ENCODE measurements around the gene HMGXB4.

Gene HMGXB4

DNA sequence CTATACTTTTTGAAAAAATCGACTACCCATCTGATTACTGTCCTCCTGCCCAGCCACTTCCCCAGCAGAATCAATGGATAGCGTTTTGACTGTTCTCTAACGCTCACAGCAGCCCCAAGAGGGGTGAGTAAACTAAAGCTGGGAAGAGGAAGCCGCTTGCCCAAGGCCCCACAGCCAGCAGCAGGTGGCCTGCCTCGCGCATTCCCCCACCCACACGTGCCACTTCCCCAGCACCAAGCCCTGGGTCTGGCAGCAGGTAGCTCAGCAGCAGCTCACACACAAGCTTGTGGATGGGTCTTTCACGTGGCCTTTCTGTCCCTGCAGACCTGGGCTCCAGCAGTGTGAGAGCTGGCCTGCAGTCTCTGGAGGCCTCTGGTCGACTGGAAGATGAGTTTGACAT is 76.7 kb downstream of the HMGXB4 start:
- no CpG with 5 or more reads among the region's 9 CpGs for WGBS, 2 donors (ENCODE audit: extremely low coverage in 2 of 2, insufficient read length in 2 of 2, insufficient replicate concordance in 1 of 2)
- Histone ChIP-seq H3K4me3 (ENCODE audit: low read length in 2 of 2) (no peak overlapping the region), H3K9me3 (replicated peaks in 1 of 2; ENCODE audit: control insufficient read depth in 2 of 2, insufficient read depth in 1 of 2, low read depth in 1 of 2, low read length in 2 of 2) (peaks cover 0 to 2% of the 10 kb centered on the region in 2 donors), H3K23ac (ENCODE audit: low read depth, low read length, poor library complexity) (peak overlapping the region; percentile 35), H2BK12ac (ENCODE audit: low read length) (no peak overlapping the region), H3K36me3 (replicated peaks in 1 of 2; ENCODE audit: control insufficient read depth in 2 of 2, insufficient read depth in 2 of 2, low read length in 2 of 2) (peaks cover 30 to 54% of the 10 kb centered on the region in 2 donors), H3K9ac (ENCODE audit: low read depth, low read length, poor library complexity) (peak overlapping the region; percentile 36), H3K27ac (replicated peaks; ENCODE audit: low read length) (no peak overlapping the region), H2AFZ (ENCODE audit: low read length) (no peak overlapping the region), H3K18ac (ENCODE audit: low read length) (no peak overlapping the region), H2AK5ac (ENCODE audit: low read depth, low read length) (no peak overlapping the region), H3K4me2 (ENCODE audit: insufficient read depth, low read length, poor library complexity, severe bottlenecking) (no peak overlapping the region), H3K4ac (ENCODE audit: low read length) (no peak overlapping the region), H4K8ac (ENCODE audit: low read depth, low read length) (peak overlapping the region; percentile 95), H3K27me3 (ENCODE audit: control insufficient read depth in 3 of 3, insufficient read depth in 3 of 3, low read depth in 1 of 3, low read length in 3 of 3) (no peaks in the 10 kb centered on the region), H2BK5ac (ENCODE audit: low read length) (no peak overlapping the region), H2BK120ac (ENCODE audit: low read depth, low read length) (no peak overlapping the region), H3K4me1 (ENCODE audit: control insufficient read depth in 2 of 2, insufficient read depth in 1 of 2, low read depth in 1 of 2, low read length in 2 of 2) (peaks cover 0 to 12% of the 10 kb centered on the region in 2 donors), H2BK15ac (ENCODE audit: low read length) (no peak overlapping the region), H3K14ac (ENCODE audit: low read length) (no peak overlapping the region), H4K91ac (ENCODE audit: low read depth, low read length, poor library complexity) (peak overlapping the region; percentile 64), H3K79me1 (ENCODE audit: low read depth, low read length) (no peaks in the 10 kb centered on the region)
- DNase-seq (ENCODE audit: low spot score): no peak

DNA sequence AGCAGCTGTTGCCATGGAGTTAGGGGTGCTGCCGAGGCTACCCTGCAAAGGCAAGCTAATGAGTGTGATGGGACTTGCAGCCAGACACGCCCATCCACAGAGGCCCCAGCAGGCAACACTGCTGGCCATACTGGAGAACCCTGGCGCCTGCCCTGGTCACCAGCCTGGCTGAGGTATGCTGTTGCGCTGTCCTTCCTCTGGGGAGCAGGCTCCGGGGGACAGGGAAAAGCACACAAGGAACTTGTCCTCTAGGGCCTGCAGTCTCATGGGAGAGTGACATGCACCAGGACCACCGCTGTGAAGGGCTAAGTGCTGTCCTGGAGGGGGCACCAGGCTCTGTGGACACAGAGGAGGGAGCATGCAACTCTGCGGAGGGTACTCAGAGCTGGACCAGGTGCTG is 78.2 kb downstream of the HMGXB4 start:
- no peak for DNase-seq (ENCODE audit: low spot score)
- Histone ChIP-seq H2AFZ (ENCODE audit: low read length) (no peak overlapping the region), H4K8ac (ENCODE audit: low read depth, low read length) (no peak overlapping the region), H3K23ac (ENCODE audit: low read depth, low read length, poor library complexity) (no peak overlapping the region), H3K9ac (ENCODE audit: low read depth, low read length, poor library complexity) (peak overlapping the region; percentile 55), H3K18ac (ENCODE audit: low read length) (peak overlapping the region; percentile 23), H3K4me3 (ENCODE audit: low read length in 2 of 2) (peak overlapping the region in 1 of 2 donors; percentile 0), H3K4ac (ENCODE audit: low read length) (no peak overlapping the region), H2BK15ac (ENCODE audit: low read length) (no peak overlapping the region), H3K4me1 (ENCODE audit: control insufficient read depth in 2 of 2, insufficient read depth in 1 of 2, low read depth in 1 of 2, low read length in 2 of 2) (peaks cover 0 to 12% of the 10 kb centered on the region in 2 donors), H3K14ac (ENCODE audit: low read length) (no peak overlapping the region), H3K9me3 (replicated peaks in 1 of 2; ENCODE audit: control insufficient read depth in 2 of 2, insufficient read depth in 1 of 2, low read depth in 1 of 2, low read length in 2 of 2) (peaks cover 0 to 2% of the 10 kb centered on the region in 2 donors), H2BK12ac (ENCODE audit: low read length) (no peak overlapping the region), H3K36me3 (replicated peaks in 1 of 2; ENCODE audit: control insufficient read depth in 2 of 2, insufficient read depth in 2 of 2, low read length in 2 of 2) (peaks cover 27 to 46% of the 10 kb centered on the region in 2 donors), H2AK5ac (ENCODE audit: low read depth, low read length) (no peak overlapping the region), H3K27ac (replicated peaks; ENCODE audit: low read length) (no peak overlapping the region), H2BK120ac (ENCODE audit: low read depth, low read length) (no peak overlapping the region), H4K91ac (ENCODE audit: low read depth, low read length, poor library complexity) (no peak overlapping the region), H2BK5ac (ENCODE audit: low read length) (no peak overlapping the region), H3K27me3 (ENCODE audit: control insufficient read depth in 3 of 3, insufficient read depth in 3 of 3, low read depth in 1 of 3, low read length in 3 of 3) (no peaks in the 10 kb centered on the region), H3K4me2 (ENCODE audit: insufficient read depth, low read length, poor library complexity, severe bottlenecking) (no peak overlapping the region), H3K79me1 (ENCODE audit: low read depth, low read length) (no peaks in the 10 kb centered on the region)
- no CpG with 5 or more reads among the region's 7 CpGs for WGBS, 2 donors (ENCODE audit: extremely low coverage in 2 of 2, insufficient read length in 2 of 2, insufficient replicate concordance in 1 of 2)

GRCh38 chr22:35335936-35336781 is 78.9 kb downstream of the HMGXB4 start:
- no CpG with 5 or more reads among the region's 12 CpGs for WGBS, 2 donors (ENCODE audit: extremely low coverage in 2 of 2, insufficient read length in 2 of 2, insufficient replicate concordance in 1 of 2)
- Histone ChIP-seq H2AK5ac (ENCODE audit: low read depth, low read length) (no peak overlapping the region), H3K27me3 (ENCODE audit: control insufficient read depth in 3 of 3, insufficient read depth in 3 of 3, low read depth in 1 of 3, low read length in 3 of 3) (no peaks in the 10 kb centered on the region), H3K4me1 (ENCODE audit: control insufficient read depth in 2 of 2, insufficient read depth in 1 of 2, low read depth in 1 of 2, low read length in 2 of 2) (peaks cover 0 to 12% of the 10 kb centered on the region in 2 donors), H2AFZ (ENCODE audit: low read length) (no peak overlapping the region), H3K23ac (ENCODE audit: low read depth, low read length, poor library complexity) (no peak overlapping the region), H4K8ac (ENCODE audit: low read depth, low read length) (no peak overlapping the region), H2BK5ac (ENCODE audit: low read length) (no peak overlapping the region), H3K4me3 (ENCODE audit: low read length in 2 of 2) (no peak overlapping the region), H3K9ac (ENCODE audit: low read depth, low read length, poor library complexity) (peak overlapping the region; percentile 55), H3K9me3 (replicated peaks in 1 of 2; ENCODE audit: control insufficient read depth in 2 of 2, insufficient read depth in 1 of 2, low read depth in 1 of 2, low read length in 2 of 2) (peaks cover 0 to 2% of the 10 kb centered on the region in 2 donors), H3K27ac (replicated peaks; ENCODE audit: low read length) (no peak overlapping the region), H2BK15ac (ENCODE audit: low read length) (peak overlapping the region; percentile 41), H3K4ac (ENCODE audit: low read length) (peak overlapping the region; percentile 31), H2BK120ac (ENCODE audit: low read depth, low read length) (no peak overlapping the region), H3K18ac (ENCODE audit: low read length) (peak overlapping the region; percentile 19), H4K91ac (ENCODE audit: low read depth, low read length, poor library complexity) (no peak overlapping the region), H3K14ac (ENCODE audit: low read length) (no peak overlapping the region), H3K79me1 (ENCODE audit: low read depth, low read length) (no peaks in the 10 kb centered on the region), H2BK12ac (ENCODE audit: low read length) (no peak overlapping the region), H3K4me2 (ENCODE audit: insufficient read depth, low read length, poor library complexity, severe bottlenecking) (no peak overlapping the region), H3K36me3 (replicated peaks in 1 of 2; ENCODE audit: control insufficient read depth in 2 of 2, insufficient read depth in 2 of 2, low read length in 2 of 2) (peaks cover 28 to 46% of the 10 kb centered on the region in 2 donors)
- no peak for DNase-seq (ENCODE audit: low spot score)

- no peak overlapping the region for H3K23ac ChIP-seq (ENCODE audit: low read depth, low read length, poor library complexity)
- H4K8ac ChIP-seq (ENCODE audit: low read depth, low read length): no peak overlapping the region
- H3K27ac ChIP-seq (replicated peaks; ENCODE audit: low read length): peak overlapping the region; percentile 37
- peak overlapping the region; percentile 81 for H3K18ac ChIP-seq (ENCODE audit: low read length)
- no peak for DNase-seq (ENCODE audit: low spot score)
- no CpG with 5 or more reads among the region's 4 CpGs for WGBS, 2 donors (ENCODE audit: extremely low coverage in 2 of 2, insufficient read length in 2 of 2, insufficient replicate concordance in 1 of 2)
- no peak overlapping the region for H3K9ac ChIP-seq (ENCODE audit: low read depth, low read length, poor library complexity)
- no peak overlapping the region for H3K14ac ChIP-seq (ENCODE audit: low read length)
- H2BK120ac ChIP-seq (ENCODE audit: low read depth, low read length): no peak overlapping the region
- no peak overlapping the region for H3K4me2 ChIP-seq (ENCODE audit: insufficient read depth, low read length, poor library complexity, severe bottlenecking)
- H3K4me1 ChIP-seq (ENCODE audit: control insufficient read depth in 2 of 2, insufficient read depth in 1 of 2, low read depth in 1 of 2, low read length in 2 of 2): peaks cover 0 to 12% of the 10 kb centered on the region in 2 donors
- H2AFZ ChIP-seq (ENCODE audit: low read length): no peak overlapping the region
- H3K79me1 ChIP-seq (ENCODE audit: low read depth, low read length): no peaks in the 10 kb centered on the region
- no peak overlapping the region for H2BK5ac ChIP-seq (ENCODE audit: low read length)
- no peaks in the 10 kb centered on the region for H3K27me3 ChIP-seq (ENCODE audit: control insufficient read depth in 3 of 3, insufficient read depth in 3 of 3, low read depth in 1 of 3, low read length in 3 of 3)
- peak overlapping the region; percentile 32 for H4K91ac ChIP-seq (ENCODE audit: low read depth, low read length, poor library complexity)
- no peak overlapping the region for H3K4me3 ChIP-seq (ENCODE audit: low read length in 2 of 2)
- H2AK5ac ChIP-seq (ENCODE audit: low read depth, low read length): peak overlapping the region; percentile 79
- H2BK12ac ChIP-seq (ENCODE audit: low read length): no peak overlapping the region
- no peak overlapping the region for H3K4ac ChIP-seq (ENCODE audit: low read length)
- H2BK15ac ChIP-seq (ENCODE audit: low read length): no peak overlapping the region
- peaks cover 0 to 2% of the 10 kb centered on the region in 2 donors for H3K9me3 ChIP-seq (replicated peaks in 1 of 2; ENCODE audit: control insufficient read depth in 2 of 2, insufficient read depth in 1 of 2, low read depth in 1 of 2, low read length in 2 of 2)
- peaks cover 29 to 46% of the 10 kb centered on the region in 2 donors for H3K36me3 ChIP-seq (replicated peaks in 1 of 2; ENCODE audit: control insufficient read depth in 2 of 2, insufficient read depth in 2 of 2, low read length in 2 of 2)
These were observed 80.6 kb downstream of the HMGXB4 start for GRCh38 chr22:35337932-35338331.
